GM12801 (cell line): ENCODE data around the gene NRM.

Experiments
- CTCF ChIP-seq: IDR thresholded peaks from one replicate; pipeline ENCODE4 v1.5.1; 2011; ENCODE audit warnings: control low read depth; ENCODE audit not compliant: insufficient read length; ENCODE audit errors: extremely low read depth

Gene NRM

GRCh38 chr6:30727920-30728553 lies 37.3 kb upstream of the NRM start:
- no peak for TF ChIP-seq CTCF

GRCh38 chr6:30726506-30727413 lies 36.0 kb upstream of the NRM start:
- no peak for TF ChIP-seq CTCF

DNA sequence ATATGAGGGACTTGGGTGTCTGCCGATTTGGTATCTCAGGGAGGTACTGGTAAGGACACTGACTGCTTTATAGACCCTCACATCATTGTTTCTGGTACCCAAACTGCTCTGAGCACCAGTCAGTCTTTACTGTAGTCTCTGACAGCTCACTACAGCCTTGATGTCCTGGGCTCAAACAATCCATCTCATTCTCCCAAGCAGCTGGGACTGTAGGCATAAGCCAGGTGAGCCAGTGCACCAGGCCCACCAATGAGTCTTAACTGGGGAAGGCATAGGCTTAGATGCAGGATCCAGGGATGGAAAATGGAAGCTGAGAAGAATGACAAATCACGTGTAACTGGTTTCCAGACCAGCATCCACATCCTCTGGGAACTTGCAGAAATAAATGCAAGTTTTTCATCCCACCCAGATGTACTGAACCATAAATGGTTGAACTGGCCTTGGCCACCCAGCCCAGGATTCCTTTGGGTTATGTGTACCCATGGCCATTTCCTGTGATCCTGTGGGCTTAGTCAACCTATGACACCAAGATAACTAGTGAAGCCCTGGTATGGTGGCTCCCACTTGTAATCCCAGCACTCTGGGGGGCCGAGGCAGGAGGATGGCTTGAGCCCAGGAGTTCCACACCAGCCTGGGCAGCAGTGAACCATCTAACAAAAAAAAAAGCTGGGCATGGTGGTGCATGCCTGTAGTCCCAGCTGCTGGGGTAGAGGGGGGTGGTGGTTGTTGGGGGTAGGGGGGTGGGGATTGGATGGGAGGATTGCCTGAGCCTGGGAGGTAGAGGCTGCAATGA lies 35.1 kb upstream of the NRM start:
- no peak for TF ChIP-seq CTCF

GRCh38 chr6:30724906-30725667 lies 34.3 kb upstream of the NRM start:
- TF ChIP-seq CTCF = no peak

- peak; percentile 42 for TF ChIP-seq CTCF
These were observed 31.7 kb upstream of the NRM start for GRCh38 chr6:30722280-30723112.

GRCh38 chr6:30721198-30722024 lies 30.6 kb upstream of the NRM start:
- TF ChIP-seq CTCF = no peak
